Measurements from ENCODE around the gene TNMD. TPM values are rescaled to one million over a fixed set of nuclear protein-coding genes. Genes with fewer than 3 reads are reported as not detected.
"Not testable (repeated sequence)": the region's sequence is repeated elsewhere in the genome, so short reads cannot be mapped to it uniquely, and the experiment has no call there.

TNMD gene
- 1 to 10 TPM in 2 of 8 experiments, under 1 TPM in 3, not detected in 3; 0.11 to 3.8 (median 0.50) TPM for total RNA-seq

DNA sequence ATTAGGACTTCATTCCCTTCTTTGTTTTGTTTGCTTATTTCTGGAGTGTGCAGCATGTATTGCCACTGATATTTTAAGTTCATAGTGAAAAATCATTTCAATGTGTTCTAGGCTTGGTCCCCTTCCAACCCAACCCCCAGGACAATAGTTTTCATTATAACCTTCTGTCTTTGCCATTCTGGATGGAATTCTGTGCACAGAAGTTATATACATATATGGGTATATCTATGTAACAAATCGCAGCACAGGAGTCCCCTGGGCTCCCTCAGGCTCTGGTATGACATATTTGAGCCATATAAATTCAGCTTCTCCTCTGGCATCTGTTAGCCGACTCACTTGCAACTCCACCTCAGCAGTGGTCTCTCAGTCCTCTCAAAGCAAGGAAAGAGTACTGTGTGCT, at the start of gene TNMD:
Gene TNMD, plus strand, starts transcription at position 326 of the 400 bp plus-strand sequence. CDS start 83 bp downstream, outside the sequence.
- ATAC-seq (replicated peaks in 6 of 8) = no peak
- in situ Hi-C loops (cut with MboI; ENCODE audit: low pct_unique_long_range_greater_than_20kb in 2 of 9, low sequenced_read_pairs in 9 of 9, unreplicated experiment in 9 of 9) = no loop called here
- WGBS, 10 experiments = 0 to 72% (median 0%) methylated on average over 1 to 2 of the region's 2 CpGs; no CpG with 5 or more reads in 6 of the 10 experiments
- no peak within 1 kb of the TSS for H3K27ac ChIP-seq
- H3K4me1 ChIP-seq (replicated peaks in 1 of 2) = no peaks in the 10 kb centered on the region
- no peak within 1 kb of the TSS for H3K4me3 ChIP-seq

DNA sequence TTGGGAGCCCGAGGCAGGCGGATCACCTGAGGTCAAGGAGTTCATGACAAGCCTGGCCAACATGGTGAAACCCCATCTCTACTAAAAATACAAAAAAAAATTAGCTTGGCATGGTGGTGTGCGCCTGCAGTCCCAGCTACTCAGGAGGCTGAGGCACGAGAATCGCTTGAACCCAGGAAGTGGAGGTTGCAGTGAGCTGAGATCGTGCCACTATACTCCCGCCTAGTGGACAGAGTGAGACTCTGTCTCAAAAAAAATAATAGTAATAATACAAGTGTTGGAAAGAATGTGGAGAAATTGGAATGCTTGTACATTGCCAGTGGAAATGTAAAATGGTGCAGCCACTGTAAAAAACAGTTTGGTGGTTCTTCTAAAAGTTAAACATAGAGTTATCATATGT, 19.2 kb upstream of the TNMD start:
- ATAC-seq (replicated peaks in 6 of 8); H3K27ac ChIP-seq; in situ Hi-C loops (cut with MboI; ENCODE audit: low pct_unique_long_range_greater_than_20kb in 2 of 9, low sequenced_read_pairs in 9 of 9, unreplicated experiment in 9 of 9); H3K4me3 ChIP-seq; H3K4me1 ChIP-seq (replicated peaks in 1 of 2): not testable (repeated sequence)
- 39 to 100% (median 67%) methylated on average over 2 to 7 of the region's 7 CpGs; no CpG with 5 or more reads in 6 of the 10 experiments for WGBS, 10 experiments

DNA sequence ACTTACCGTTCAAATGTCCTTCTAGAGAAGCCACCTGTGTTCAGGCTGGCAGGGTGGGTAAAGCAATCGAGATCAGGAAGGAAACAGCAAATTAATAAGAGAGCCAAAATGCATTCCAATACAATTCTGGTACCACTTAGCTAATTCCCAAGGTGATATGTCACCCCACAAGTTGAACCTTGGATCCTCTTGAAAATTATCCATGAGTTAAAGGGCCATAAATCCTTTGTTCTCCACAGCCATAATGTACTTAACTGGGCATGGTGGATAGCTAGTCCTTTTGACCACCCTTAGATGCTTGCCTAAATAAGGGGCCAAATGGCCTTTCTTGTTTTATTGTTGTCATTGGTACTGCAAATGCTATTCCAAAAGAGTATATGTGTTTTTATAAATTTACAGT, 2.0 kb downstream of the TNMD start:
- in situ Hi-C loops (cut with MboI; ENCODE audit: low pct_unique_long_range_greater_than_20kb in 2 of 9, low sequenced_read_pairs in 9 of 9, unreplicated experiment in 9 of 9) = no loop called here
- no peak for ATAC-seq (replicated peaks in 6 of 8)

DNA sequence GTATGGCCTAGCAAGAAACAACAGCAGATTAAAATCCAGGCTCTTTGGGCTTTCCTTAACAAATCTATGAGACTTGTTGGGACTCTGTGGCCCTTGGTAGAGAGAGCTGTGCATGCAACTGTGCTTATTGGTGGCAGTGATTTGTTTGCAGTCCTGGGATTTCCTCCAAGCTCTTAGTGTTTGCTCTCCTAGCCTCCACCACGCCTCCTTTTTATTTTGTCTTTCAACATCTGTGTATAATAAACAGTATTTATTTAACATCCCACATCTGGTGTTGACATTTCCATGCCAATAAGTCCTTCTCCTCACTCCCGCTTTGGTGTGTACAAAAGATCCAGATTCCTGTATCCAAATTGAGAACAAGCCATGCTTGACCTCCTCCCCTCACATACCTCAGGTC, 3.1 kb downstream of the TNMD start:
- H3K4me3 ChIP-seq = no peak overlapping the region
- no peak overlapping the region for H3K27ac ChIP-seq
- ATAC-seq (replicated peaks in 6 of 8) = peak in 3 of 8 experiments; percentile 15 to 66 (median 40)
- no peaks in the 10 kb centered on the region for H3K4me1 ChIP-seq (replicated peaks in 1 of 2)
- 0 to 60% (median 33%) methylated on average over 1 of the region's 2 CpGs; no CpG with 5 or more reads in 7 of the 10 experiments for WGBS, 10 experiments
- in situ Hi-C loops (cut with MboI; ENCODE audit: low pct_unique_long_range_greater_than_20kb in 2 of 9, low sequenced_read_pairs in 9 of 9, unreplicated experiment in 9 of 9) = no loop called here

More for the DNA sequence above, 2.0 kb downstream of the TNMD start:
- no peak overlapping the region for H3K4me3 ChIP-seq
- H3K4me1 ChIP-seq (replicated peaks in 1 of 2) = no peaks in the 10 kb centered on the region
- H3K27ac ChIP-seq = no peak overlapping the region
- 43 to 100% (median 63%) methylated on average over 1 to 2 of the region's 2 CpGs; no CpG with 5 or more reads in 7 of the 10 experiments for WGBS, 10 experiments

DNA sequence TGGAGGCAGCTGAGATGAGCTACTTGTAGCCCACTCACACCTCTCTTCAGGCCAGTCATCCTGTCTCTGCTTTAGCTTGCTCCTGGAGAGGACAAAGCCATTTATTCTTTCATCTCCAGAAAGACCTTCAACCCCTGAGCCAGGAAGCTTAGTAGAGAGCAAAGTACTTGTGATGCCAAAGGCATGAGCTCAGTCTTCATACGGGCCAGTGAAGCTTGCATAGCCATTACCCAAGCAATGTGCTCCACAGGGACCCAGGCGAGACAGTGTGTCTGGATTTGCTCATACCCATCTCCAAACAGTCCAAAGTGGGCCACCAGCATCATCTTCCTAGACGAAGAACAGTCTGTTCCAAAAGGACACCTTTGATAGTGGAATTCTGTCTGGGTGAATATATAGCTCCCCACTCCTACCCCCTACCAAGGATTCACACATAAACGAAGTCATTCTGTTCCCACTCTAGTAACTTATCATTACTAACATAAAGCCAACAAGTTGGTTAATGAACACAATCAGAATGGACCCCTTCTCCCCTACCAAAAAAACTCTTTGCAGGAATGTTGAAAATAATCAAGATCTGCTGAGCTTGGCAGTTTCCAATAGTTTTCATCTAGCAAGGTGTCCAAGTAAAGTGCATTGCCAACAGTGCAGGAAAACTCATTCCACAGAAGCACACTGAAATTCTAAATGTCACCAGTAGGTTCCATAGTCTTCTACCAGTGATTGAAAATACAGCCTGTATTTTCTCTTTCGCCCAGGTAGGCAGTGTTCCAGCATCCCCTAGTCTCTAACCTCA, 6.7 kb downstream of the TNMD start:
- Histone ChIP-seq H3K4me3 (no peak overlapping the region), H3K27ac (no peak overlapping the region), H3K4me1 (replicated peaks in 1 of 2) (no peaks in the 10 kb centered on the region)
- 0 to 71% (median 34%) methylated on average over 1 of the region's 5 CpGs; no CpG with 5 or more reads in 6 of the 10 experiments for WGBS, 10 experiments
- in situ Hi-C loops (cut with MboI; ENCODE audit: low pct_unique_long_range_greater_than_20kb in 2 of 9, low sequenced_read_pairs in 9 of 9, unreplicated experiment in 9 of 9) = no loop called here
- no peak for ATAC-seq (replicated peaks in 6 of 8)

DNA sequence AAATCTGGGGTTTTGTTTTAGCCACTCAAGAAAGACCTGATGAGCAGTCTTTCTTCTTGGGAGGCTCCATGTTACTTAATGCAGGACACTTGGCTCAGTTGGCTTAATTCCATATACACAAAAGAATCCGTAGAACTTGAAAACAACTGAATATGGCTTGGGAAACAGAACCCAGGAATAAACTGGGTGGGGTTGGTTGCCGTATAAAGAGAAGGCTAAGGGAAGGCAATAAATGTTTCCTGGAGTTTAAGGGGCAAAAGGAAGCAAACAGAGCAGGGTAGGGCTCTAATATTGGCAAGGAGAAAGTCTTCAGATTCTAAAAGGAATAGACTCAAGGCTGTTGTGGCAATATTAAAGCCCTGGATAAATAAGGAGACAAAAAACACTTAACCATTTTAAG, 8.4 kb downstream of the TNMD start:
- H3K4me1 ChIP-seq (replicated peaks in 1 of 2) = no peaks in the 10 kb centered on the region
- WGBS, 10 experiments = 0 to 100% (median 27%) methylated on average over 1 to 2 of the region's 2 CpGs; no CpG with 5 or more reads in 7 of the 10 experiments
- in situ Hi-C loops (cut with MboI; ENCODE audit: low pct_unique_long_range_greater_than_20kb in 2 of 9, low sequenced_read_pairs in 9 of 9, unreplicated experiment in 9 of 9) = no loop called here
- ATAC-seq (replicated peaks in 6 of 8) = peak in 1 of 8 experiments; percentile 57
- no peak overlapping the region for H3K4me3 ChIP-seq
- no peak overlapping the region for H3K27ac ChIP-seq

DNA sequence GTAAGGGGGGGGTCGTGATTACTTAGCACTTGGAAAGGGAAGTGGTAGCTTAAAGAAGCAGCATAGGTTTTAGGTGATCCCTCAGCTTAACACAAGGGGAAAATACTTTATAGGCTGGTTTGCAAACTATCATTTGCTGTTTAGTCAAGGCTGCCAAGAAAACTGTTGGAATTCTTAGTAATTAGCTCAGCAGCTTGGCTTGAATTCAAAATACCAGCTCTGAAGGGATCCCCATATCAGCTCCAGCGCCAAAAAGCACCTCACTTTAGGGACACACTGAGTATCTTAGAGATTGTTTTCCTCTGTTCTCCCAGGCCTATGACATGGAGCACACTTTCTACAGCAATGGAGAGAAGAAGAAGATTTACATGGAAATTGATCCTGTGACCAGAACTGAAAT, 8.8 kb downstream of the TNMD start:
- no peak overlapping the region for H3K27ac ChIP-seq
- H3K4me1 ChIP-seq (replicated peaks in 1 of 2) = no peaks in the 10 kb centered on the region
- H3K4me3 ChIP-seq = no peak overlapping the region
- 20% methylated on average over 1 of the region's 2 CpGs; no CpG with 5 or more reads in 9 of the 10 experiments for WGBS, 10 experiments
- ATAC-seq (replicated peaks in 6 of 8) = no peak
- in situ Hi-C loops (cut with MboI; ENCODE audit: low pct_unique_long_range_greater_than_20kb in 2 of 9, low sequenced_read_pairs in 9 of 9, unreplicated experiment in 9 of 9) = no loop called here

DNA sequence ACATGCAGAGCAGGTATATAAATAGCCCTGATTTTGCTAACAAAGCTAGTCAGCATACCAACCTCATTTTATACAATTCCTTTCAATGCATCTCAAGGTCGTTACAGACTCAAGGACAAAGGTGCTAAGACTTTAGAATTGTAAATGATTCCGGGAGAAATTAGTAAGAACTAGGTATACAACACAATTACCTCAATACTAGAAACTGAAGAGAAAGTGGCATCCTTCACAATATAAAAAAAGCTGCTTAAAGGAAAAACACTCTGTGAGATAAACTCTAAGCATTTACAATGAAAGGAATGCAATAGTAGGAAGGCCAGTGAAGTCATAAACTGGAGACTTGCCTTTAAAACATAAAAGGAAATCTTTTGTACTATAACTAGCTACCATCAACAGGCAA, 11.9 kb downstream of the TNMD start:
- Histone ChIP-seq H3K4me1 (replicated peaks in 1 of 2) (no peaks in the 10 kb centered on the region), H3K27ac (no peak overlapping the region), H3K4me3 (no peak overlapping the region)
- ATAC-seq (replicated peaks in 6 of 8) = no peak
- in situ Hi-C loops (cut with MboI; ENCODE audit: low pct_unique_long_range_greater_than_20kb in 2 of 9, low sequenced_read_pairs in 9 of 9, unreplicated experiment in 9 of 9) = no loop called here
- 8 to 80% (median 40%) methylated on average over 1 to 2 of the region's 2 CpGs; no CpG with 5 or more reads in 4 of the 10 experiments for WGBS, 10 experiments

DNA sequence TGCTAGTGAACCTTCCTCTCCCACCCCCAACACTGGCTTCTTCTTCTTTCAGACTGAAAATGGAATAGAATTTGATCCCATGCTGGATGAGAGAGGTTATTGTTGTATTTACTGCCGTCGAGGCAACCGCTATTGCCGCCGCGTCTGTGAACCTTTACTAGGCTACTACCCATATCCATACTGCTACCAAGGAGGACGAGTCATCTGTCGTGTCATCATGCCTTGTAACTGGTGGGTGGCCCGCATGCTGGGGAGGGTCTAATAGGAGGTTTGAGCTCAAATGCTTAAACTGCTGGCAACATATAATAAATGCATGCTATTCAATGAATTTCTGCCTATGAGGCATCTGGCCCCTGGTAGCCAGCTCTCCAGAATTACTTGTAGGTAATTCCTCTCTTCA, 14.7 kb downstream of the TNMD start:
- no peak overlapping the region for H3K27ac ChIP-seq
- in situ Hi-C loops (cut with MboI; ENCODE audit: low pct_unique_long_range_greater_than_20kb in 2 of 9, low sequenced_read_pairs in 9 of 9, unreplicated experiment in 9 of 9) = no loop called here
- no peak overlapping the region for H3K4me3 ChIP-seq
- no peak for ATAC-seq (replicated peaks in 6 of 8)
- no peaks in the 10 kb centered on the region for H3K4me1 ChIP-seq (replicated peaks in 1 of 2)
- 83 to 93% methylated on average over 6 of the region's 9 CpGs; no CpG with 5 or more reads in 8 of the 10 experiments for WGBS, 10 experiments

DNA sequence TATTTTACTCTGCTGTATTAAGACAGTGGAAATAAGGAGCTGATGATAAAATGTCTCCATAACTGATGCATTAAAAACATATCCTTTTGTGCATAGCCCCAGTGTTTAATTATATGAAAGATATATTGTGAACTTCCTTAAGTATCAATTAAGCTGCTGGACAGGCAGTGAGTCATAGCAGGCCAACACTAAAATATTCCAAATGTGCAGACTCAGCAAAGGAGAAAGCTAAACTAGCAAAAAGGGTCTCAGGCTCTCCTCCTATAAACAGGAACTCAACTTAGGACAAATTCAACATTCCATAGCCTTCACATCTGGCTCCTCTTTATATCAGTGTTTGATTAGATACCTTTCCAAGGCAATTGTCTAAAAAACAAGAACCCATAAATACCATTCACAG, 15.6 kb downstream of the TNMD start:
- Histone ChIP-seq H3K27ac (no peak overlapping the region), H3K4me3 (no peak overlapping the region), H3K4me1 (replicated peaks in 1 of 2) (no peaks in the 10 kb centered on the region)
- in situ Hi-C loops (cut with MboI; ENCODE audit: low pct_unique_long_range_greater_than_20kb in 2 of 9, low sequenced_read_pairs in 9 of 9, unreplicated experiment in 9 of 9) = loop anchor here in 1 of 9 experiments (25.0 kb wide), 1 partner anchor 163 kb away; no protein-coding TSS in a partner anchor
- no peak for ATAC-seq (replicated peaks in 6 of 8)

DNA sequence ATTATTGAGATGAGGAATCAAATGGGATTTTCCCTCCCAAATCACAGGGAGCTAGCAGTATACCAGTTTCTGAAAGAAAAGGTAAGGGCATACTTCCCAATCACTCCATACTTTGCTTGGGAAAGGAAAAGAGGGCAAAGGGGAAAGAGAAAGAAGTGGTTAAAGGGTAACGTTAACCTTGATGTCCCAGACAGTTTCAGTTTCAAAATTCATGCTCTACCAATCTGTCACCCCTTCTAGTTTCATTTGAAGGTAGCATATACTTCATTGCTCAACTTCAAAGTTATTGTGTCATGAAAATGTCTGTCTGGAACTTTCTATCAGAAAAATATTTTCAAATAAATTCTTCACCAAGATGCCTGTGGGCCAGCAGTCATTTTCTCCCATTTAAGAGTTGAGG, 16.0 kb downstream of the TNMD start:
- in situ Hi-C loops (cut with MboI; ENCODE audit: low pct_unique_long_range_greater_than_20kb in 2 of 9, low sequenced_read_pairs in 9 of 9, unreplicated experiment in 9 of 9) = loop anchor here in 1 of 9 experiments (25.0 kb wide), 1 partner anchor 163 kb away; no protein-coding TSS in a partner anchor
- ATAC-seq (replicated peaks in 6 of 8) = no peak
- WGBS, 10 experiments = 67 to 73% methylated on average over 1 of the region's 1 CpG; no CpG with 5 or more reads in 8 of the 10 experiments
- H3K4me1 ChIP-seq (replicated peaks in 1 of 2) = no peaks in the 10 kb centered on the region
- H3K4me3 ChIP-seq = no peak overlapping the region
- H3K27ac ChIP-seq = no peak overlapping the region

DNA sequence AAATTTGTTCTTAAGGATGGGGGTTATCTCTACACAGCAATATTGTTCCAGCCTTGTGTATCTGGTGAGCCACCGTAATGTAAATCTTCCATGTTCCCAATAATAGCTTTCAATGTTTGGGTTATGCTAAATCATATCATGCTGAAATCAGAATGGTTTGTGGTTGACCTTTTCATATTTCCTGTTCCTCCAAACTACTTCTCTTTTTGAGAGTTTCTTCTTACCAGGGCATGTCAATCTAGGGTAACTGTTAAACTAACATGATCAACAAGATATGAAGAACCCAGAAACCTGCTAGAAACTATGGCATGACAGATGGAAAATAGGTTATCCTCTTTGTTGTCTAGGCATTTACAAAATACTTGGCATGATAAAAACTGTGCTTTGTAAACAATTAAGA, 22.0 kb downstream of the TNMD start:
- WGBS, 10 experiments = 80 to 100% (median 90%) methylated on average over 1 of the region's 1 CpG; no CpG with 5 or more reads in 6 of the 10 experiments
- Histone ChIP-seq H3K27ac (no peak overlapping the region), H3K4me1 (replicated peaks in 1 of 2) (peaks cover 0 to 4% of the 10 kb centered on the region in 2 donors), H3K4me3 (no peak overlapping the region)
- ATAC-seq (replicated peaks in 6 of 8) = no peak
- in situ Hi-C loops (cut with MboI; ENCODE audit: low pct_unique_long_range_greater_than_20kb in 2 of 9, low sequenced_read_pairs in 9 of 9, unreplicated experiment in 9 of 9) = loop anchor here in 1 of 9 experiments (25.0 kb wide), 1 partner anchor 169 kb away; no protein-coding TSS in a partner anchor

DNA sequence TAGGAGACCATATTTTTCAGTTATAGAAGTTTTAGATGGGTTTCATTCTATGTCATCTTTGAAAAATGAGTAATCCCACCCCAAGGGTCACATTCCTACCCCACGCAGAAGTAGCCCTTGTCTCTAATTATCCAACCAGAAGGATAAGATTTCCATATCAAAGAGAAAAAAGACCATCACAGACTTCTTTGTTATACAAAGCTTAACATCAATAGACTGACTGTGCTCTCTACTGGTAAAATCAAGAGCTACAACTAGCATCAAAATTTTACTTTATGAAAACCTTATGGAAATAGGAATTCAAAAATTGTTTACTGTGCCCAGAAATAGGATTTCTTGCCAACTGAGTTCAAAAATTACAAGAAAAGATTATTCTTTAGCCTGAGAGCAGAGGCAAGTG, 24.9 kb downstream of the TNMD start:
- H3K4me3 ChIP-seq = no peak overlapping the region
- no peak overlapping the region for H3K27ac ChIP-seq
- WGBS, 10 experiments = 0% methylated on average over 1 of the region's 1 CpG; no CpG with 5 or more reads in 8 of the 10 experiments
- in situ Hi-C loops (cut with MboI; ENCODE audit: low pct_unique_long_range_greater_than_20kb in 2 of 9, low sequenced_read_pairs in 9 of 9, unreplicated experiment in 9 of 9) = loop anchor here in 1 of 9 experiments (25.0 kb wide), 1 partner anchor 172 kb away; no protein-coding TSS in a partner anchor
- ATAC-seq (replicated peaks in 6 of 8) = no peak
- peaks cover 0 to 4% of the 10 kb centered on the region in 2 donors for H3K4me1 ChIP-seq (replicated peaks in 1 of 2)
